ENCODE measurements around the gene BNC2.

BNC2 gene

DNA sequence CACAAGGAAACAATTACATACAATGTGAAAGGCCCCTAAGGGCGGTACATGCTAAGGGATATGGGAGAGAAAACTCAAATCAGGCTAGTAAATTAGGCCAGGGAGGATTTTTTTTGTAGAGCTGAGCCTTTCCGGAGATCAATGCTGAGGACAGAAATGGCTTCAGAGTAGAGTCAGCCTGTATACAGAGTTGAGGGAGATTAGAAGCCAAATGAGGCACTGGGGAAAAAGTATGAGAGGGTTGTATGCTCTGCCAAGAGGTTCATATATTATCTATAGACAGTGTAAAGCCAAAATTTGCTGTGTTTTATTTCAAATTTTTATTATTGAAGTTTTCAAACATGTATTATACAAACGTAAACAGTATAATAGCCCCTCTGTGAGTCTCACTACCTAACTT lies 103.1 kb downstream of the BNC2 start:
- DNase-seq (ENCODE audit: low read depth in 2 of 2, low spot score in 1 of 2), result no peak

DNA sequence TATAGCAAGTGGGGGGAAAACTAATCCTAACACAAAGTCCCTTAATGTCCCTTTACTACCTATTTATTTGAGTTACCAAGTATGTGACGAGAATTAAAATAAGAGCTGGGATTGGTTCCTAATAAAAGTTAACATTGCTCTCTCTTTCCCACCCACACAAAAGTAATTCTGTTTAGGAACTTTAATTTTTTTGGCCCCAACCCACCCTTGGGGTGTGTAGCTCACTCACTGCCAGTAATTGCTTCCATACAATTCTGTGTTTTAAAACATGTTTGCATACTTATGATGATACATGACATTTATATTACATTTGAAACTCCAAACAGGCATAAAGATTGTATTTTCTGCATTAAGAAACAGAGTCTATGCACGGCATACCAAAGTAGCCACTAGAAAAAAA lies 106.5 kb downstream of the BNC2 start:
- no peak for DNase-seq (ENCODE audit: low read depth in 2 of 2, low spot score in 1 of 2)

DNA sequence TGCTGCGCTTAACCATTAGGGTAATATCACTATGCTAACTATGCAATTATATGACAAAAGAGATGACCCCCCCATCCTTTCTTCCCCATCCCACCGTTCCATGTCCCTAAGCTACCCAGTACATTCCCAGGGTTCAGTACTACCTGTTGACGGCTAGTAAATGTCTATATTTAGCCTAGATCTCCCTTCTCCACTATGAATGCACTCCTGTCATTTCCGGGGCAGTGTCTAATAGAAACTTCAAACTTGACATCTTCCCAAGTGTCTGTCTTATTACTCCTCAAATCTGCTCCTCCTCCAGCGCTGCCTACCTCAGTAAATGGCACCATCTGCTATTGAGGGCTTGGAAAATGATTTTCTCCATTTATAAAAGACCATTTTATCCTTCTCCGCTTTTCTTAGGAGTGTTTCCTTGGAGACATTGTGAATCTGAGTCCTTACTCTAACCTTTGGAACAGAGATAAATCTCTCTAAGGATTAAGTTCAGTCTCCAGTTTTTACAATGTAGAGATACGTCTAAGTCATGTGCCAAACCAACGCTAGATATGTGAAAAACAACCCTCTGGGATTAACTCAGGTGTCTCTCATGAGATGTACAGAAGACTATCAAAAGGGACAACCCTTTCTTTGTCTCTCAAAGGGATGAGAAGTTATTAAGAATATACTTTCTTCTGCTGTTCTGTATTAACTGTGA lies 114.9 kb downstream of the BNC2 start:
- no peak for DNase-seq (ENCODE audit: low read depth in 2 of 2, low spot score in 1 of 2)

GRCh38 chr9:16754662-16755061 lies 115.8 kb downstream of the BNC2 start:
- no peak for DNase-seq (ENCODE audit: low read depth in 2 of 2, low spot score in 1 of 2)

DNA sequence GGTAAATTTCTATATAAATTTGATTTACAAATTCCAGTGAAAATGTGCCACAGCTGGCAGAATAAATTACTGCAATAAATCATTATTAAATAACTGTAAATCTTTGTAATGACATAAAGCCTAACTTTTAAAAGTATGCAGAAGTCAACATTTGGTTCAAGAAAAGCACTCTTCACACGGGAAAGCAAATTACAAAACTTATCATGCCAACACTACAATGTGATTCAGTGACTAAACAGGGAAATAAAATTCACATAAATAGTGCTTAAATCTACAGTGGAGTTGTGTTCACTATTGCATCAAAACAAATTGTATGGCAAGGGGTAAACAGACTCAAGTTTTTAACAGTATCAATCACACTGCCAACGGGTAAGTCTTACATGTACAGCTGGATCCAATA lies 117.2 kb downstream of the BNC2 start:
- DNase-seq (ENCODE audit: low read depth in 2 of 2, low spot score in 1 of 2), result no peak

GRCh38 chr9:16752601-16753000 lies 117.9 kb downstream of the BNC2 start:
- no peak for DNase-seq (ENCODE audit: low read depth in 2 of 2, low spot score in 1 of 2)

- no peak for DNase-seq (ENCODE audit: low read depth in 2 of 2, low spot score in 1 of 2)
Observed at GRCh38 chr9:16750553-16750952, 119.9 kb downstream of the BNC2 start.

GRCh38 chr9:16745359-16745758 lies 125.1 kb downstream of the BNC2 start:
- no peak for DNase-seq (ENCODE audit: low read depth in 2 of 2, low spot score in 1 of 2)

GRCh38 chr9:16744394-16744793 lies 126.1 kb downstream of the BNC2 start:
- DNase-seq (ENCODE audit: low read depth in 2 of 2, low spot score in 1 of 2), result no peak

DNA sequence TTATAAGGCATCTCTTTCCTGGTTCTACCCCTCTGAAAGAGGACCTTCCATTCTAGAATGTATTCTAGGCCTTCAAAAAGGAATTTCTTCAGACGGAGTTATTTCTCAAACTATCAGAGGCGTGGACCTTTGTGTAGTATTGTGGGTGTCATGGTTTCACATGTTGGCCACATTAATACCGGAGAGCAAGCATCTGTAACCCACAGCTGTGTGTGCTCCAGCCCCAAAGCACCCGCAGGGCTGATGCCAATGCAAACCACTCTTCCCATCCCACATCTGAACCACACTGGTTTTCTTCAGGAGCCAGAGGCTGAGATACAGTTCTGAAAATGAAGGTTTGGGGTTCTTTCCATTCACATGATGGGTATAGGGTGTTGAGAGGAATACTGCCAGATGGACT lies 127.1 kb downstream of the BNC2 start:
- DNase-seq (ENCODE audit: low read depth in 2 of 2, low spot score in 1 of 2), result no peak

DNA sequence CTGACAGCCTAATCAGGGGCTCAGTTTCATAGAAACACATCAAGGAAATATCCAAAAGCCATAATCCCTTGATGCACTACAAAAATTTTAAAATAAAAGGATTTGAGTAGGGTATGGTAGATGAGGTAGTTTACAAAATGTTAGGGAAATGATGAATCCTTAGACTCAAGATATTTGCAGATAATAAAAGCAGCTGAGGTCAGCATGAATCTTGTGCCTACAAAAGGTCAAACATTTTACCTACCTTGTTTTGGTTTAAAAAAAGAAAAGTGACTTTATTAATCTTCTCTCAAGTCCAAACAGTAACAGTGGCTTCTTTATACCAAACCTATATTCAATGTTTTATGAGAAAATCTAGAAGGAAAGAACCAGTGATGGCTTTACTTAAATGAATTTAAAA lies 135.5 kb downstream of the BNC2 start:
- DNase-seq (ENCODE audit: low read depth in 2 of 2, low spot score in 1 of 2), result no peak

- DNase-seq (ENCODE audit: low read depth in 2 of 2, low spot score in 1 of 2), result no peak
Observed at GRCh38 chr9:16732546-16732945, 137.9 kb downstream of the BNC2 start.

DNA sequence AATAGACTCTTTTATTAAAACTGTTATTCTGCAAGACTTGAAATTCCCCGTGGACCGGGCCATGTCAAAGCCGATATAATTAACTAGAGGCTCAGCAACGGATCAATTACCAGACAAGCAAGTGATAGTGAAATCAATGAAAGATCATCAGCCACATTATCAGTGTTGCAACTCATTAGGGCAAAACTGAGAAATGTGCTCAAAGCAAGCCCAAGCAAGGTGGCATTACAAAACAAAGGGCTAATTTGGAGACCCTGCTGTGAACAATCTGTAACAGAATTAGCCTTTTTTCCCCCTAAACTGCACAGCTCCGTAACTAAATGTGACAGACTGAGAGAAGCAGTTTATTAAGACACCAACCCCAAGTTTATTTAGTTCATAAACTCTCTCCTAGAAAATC lies 140.3 kb downstream of the BNC2 start:
- DNase-seq (ENCODE audit: low read depth in 2 of 2, low spot score in 1 of 2), result no peak

DNA sequence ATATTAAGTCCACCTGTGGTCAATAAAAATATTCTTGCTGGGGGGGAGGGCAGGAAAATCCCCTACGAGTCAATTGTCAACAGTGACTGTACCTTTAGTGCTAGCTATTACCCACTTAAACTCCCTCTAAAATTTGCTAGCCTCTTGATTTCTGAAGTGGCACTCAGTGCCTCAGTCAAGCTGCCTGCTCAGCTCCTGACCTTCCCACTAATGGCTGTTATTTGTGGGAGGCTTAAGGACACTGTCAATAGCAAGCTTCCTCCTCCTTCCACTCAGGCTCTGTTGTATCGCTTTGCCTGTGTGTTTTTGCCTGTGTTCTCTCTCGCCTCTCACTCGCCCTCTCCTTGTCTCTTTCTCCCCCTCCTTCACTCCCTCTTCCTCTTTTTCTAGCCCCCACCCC lies 140.8 kb downstream of the BNC2 start:
- DNase-seq (ENCODE audit: low read depth in 2 of 2, low spot score in 1 of 2), result no peak

DNA sequence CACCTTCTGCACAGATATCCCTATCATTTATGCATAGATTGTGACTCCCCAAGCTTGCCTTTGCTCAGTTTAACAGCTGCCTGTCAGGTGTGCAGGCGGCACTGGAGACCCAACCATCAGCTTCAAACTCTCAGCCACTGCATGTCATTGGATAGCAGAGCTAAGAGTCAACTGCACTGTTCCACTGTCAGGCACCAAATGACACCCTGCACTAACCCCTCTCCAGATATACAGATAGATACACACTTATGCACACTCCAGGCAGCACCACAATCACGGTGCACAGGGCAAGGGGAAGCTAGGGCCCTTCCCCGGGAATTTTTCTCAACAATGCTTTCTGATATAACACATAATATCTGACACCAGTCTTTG lies 142.3 kb downstream of the BNC2 start:
- no peak for DNase-seq (ENCODE audit: low read depth in 2 of 2, low spot score in 1 of 2)

GRCh38 chr9:16727452-16728136 lies 142.9 kb downstream of the BNC2 start:
- no peak for DNase-seq (ENCODE audit: low read depth in 2 of 2, low spot score in 1 of 2)

GRCh38 chr9:16726718-16727451 lies 143.6 kb downstream of the BNC2 start:
- DNase-seq (ENCODE audit: low read depth in 2 of 2, low spot score in 1 of 2), result no peak

GRCh38 chr9:16726029-16726428 lies 144.4 kb downstream of the BNC2 start:
- no peak for DNase-seq (ENCODE audit: low read depth in 2 of 2, low spot score in 1 of 2)

- no peak for DNase-seq (ENCODE audit: low read depth in 2 of 2, low spot score in 1 of 2)
Observed at GRCh38 chr9:16725066-16725465, 145.4 kb downstream of the BNC2 start.

GRCh38 chr9:16721972-16722371 lies 148.5 kb downstream of the BNC2 start:
- no peak for DNase-seq (ENCODE audit: low read depth in 2 of 2, low spot score in 1 of 2)

DNA sequence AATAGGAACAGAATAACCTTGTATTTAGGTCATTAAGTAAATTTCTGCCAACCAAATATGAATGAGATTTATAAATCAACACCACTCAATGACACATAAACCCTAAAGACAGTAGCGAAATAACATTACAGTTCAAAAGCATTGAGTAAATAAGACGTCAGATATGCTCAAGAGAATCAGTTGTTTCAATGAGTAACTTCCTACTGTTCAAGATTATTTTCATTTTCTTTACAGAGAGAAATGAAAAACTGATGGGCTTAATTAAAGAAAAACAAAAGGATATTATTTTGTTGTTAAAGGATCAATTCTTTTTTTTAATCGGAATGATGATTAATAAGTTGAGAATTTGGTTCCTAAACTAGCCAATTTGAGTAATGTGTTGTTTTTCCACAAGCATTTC lies 150.1 kb downstream of the BNC2 start:
- DNase-seq (ENCODE audit: low read depth in 2 of 2, low spot score in 1 of 2), result no peak

DNA sequence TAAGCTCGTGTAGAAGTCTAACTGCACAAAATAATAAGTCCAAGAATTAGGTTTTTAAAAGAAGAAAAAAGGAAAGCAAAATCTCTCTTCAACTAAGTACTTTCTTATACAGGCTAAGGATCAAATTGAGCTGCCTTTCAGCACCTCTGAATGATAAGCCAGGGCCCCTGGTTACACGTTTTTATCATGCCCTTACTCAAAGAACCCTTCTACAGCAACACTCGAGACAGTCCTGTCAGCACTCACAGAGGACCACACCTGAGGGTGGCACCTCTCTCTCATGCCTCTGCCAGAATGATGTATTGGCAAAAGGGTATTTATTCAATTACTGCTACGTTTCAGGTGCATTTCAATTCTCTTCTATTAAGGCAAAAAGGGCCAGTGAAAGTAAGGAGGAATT lies 150.5 kb downstream of the BNC2 start:
- DNase-seq (ENCODE audit: low read depth in 2 of 2, low spot score in 1 of 2), result no peak

Measured in stimulated activated CD8-positive, alpha-beta memory T cell treated with anti-CD3 and anti-CD28 coated beads, Interleukin-4, amount 100 ng/mL, for 1 hour (primary cell).